GM19467 (cell line): ENCODE measurements around the gene ALS2.

Source experiments
- ATAC-seq: cut with Tn5 transposase; IDR thresholded peaks from one replicate; pipeline ENCODE4 v1.9.1; 2021; ENCODE audit warnings: mild to moderate bottlenecking, moderate library complexity; ENCODE audit not compliant: unreplicated experiment

ALS2 gene

DNA sequence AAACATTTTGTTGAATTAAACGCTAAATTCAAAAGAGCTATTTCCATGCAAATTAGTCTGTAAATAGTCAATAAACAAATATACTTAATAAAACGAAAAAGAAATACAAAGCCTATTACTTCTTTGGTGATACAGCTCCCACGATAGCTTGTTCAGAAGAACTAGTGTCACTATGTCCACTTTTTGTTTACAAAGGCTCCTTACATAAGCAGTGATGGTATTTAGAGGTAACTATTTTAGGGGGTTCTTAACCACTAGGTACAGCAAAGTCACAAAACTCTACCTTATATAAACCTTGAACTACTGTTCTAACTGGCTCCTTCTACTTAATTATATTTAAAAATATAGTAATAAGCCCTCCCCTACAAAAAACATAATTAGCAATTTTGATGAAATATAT lies 21.9 kb downstream of the ALS2 start:
- ATAC-seq = no peak

DNA sequence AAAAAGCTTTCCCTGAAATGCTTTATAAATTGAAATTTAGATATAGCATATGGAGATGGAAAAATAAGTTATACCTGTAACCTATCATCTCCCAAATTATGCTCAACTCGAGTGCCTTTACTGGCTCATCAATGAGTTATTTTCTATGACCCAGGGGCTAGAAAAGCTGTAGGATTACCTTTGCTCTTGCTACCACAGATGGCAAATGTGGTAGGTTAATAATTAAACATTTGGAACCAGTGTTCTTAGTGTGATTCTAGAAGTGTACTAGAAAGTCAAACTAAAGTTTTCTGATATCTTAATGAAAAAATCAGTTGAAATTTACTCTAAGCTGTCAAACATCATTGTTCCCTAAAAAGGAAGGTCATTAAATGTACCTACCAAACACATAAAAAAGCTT lies 22.5 kb downstream of the ALS2 start:
- ATAC-seq = no peak

DNA sequence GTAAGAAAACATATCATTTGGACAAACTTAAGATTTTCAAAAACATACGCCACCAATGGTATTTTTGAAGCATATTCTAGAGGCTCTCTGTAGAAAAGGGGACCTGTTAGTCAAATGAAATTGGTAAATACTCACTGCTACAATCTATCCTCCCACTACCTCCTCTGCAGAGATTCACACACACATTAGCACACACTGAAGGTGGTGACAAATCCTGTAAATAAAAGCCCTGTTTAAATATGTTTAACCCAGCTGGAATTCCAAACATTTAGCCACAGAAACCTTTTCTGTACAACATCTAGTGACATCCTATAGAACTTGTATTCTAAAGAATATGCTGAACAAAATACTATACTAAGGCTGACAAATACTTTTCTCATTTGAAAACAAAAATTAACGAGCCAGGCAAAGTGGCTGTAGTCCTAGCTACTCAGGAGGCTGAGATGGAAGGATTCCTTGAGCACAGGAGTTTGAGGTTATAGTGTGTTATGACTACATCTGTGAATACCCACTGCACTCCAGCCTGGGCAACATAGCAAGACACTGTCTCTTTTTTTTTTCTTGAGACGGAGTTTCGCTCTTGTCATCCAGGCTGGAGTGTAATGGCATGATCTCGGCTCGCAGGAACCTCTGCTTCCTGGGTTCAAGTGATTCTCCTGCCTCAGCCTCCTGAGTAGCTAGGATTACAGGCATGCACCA lies 25.9 kb downstream of the ALS2 start:
- no peak for ATAC-seq

DNA sequence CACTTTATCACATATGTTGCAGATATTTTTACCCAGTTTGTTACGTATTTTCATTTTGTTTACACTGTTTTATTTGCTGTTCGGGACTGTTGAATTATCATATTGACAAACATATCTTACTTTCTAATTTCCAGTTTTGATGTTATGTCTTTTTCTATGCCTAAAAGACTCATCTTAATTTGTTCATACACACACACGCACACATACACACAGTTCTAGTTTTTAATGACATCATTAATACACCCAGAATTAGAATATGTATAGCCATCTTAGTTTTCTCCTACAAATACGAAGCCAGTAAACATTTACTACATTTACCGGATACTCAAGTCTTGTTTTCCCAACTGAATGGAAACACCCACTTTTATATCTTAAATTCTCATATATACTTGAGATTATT lies 29.2 kb downstream of the ALS2 start:
- no peak for ATAC-seq

DNA sequence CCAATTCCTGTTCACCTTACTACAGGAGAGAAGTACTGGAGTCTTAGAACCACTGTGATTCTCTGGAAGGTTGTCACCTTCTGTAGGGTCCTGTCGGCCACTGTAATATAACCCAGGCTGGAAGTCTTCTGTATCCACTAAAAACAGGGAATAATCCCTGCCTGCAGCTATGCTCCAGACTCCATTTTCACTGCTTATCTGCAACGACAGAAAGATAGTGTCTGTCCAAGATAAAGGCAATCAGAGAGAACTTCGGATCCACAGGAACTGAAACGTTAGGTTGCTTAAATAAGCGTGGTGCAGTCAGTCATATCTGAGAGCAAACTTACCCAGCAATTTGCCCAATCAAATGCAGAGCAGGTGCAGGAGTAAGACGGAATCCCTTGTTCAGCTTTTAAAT lies 34.2 kb downstream of the ALS2 start:
- no peak for ATAC-seq

DNA sequence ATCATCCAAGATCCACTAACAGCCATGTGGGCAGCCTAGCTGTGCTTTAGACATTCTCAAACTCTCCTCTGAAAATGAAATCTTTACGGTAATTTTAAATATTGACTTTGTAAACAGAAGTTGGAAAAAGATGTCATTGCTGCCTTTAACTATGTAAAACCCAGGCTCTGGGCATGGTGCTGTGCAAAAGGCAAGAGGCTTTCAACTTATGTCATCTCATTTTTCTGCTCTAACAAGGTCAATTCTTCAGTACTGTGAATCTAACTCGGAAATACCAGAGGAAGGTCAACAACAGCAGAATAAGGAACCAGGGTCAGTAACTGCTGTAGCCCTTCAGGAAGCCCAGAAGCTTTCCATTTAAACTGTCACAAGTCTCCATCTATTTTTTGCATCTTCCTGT lies 45.2 kb downstream of the ALS2 start:
- ATAC-seq = no peak

DNA sequence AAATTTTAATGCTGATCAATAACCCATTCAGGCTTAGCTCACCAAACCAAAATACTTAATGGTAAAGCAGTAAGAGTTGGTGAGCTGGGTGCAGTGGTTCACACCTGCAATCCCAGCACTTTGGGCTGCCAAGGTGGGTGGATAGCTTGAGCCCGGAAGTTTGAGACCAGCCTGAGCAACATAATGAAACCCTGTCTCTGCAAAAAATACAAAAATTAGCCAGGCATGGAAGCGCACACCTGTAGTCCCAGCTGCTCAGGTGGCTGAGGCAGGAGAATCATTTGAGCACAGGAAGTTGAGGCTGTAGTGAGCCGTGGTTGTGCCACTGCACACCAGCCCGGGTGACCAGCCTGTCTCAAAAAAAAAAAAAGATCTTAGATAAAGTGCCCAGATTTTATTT lies 46.6 kb downstream of the ALS2 start:
- ATAC-seq = no peak

DNA sequence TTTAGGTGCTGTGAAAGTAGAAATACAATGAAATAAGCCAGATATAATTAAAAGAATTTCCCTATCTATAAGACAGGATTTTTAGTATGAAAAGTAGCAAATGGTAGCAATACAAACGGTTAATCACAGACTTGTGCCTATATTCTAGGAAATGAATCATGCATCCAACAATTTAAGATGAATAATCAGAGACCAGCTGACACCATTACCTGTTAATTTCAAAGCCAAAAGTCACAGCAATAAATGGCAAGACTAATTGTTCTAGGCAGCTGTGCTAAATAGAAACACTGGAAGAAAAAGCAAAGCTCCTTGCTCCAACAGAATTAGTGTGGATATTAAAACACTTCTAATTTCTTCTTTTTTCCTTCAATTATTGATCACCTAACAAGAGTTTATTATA lies 47.2 kb downstream of the ALS2 start:
- no peak for ATAC-seq

DNA sequence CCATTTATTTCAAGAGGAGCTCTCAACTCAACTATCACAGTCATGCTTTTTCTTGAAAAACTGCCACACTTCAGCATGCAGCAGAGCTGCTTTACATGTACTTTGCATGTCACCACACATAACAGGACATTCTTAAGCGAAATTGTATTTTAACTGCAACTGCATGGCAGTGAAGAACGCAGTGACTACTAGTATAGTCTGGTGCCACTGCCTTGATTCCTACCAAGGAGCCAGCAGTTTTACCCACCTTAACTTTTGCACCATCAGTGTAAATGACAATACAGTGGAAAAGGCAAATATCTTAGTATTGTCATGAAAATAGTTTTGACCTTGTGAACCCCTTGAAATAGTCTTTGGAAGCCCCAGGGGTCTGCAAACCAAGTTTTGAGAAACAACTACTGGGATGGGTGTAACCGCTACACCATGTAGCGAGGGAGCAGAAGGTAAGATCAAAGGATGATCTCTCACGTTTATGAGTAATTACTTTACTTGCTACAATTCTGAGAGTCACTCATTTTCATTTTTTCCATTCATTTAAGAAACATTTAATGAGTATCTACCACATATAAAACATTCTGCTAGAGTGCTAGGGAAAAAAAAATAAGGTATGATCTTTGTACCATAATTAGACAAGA lies 50.0 kb downstream of the ALS2 start:
- no peak for ATAC-seq

DNA sequence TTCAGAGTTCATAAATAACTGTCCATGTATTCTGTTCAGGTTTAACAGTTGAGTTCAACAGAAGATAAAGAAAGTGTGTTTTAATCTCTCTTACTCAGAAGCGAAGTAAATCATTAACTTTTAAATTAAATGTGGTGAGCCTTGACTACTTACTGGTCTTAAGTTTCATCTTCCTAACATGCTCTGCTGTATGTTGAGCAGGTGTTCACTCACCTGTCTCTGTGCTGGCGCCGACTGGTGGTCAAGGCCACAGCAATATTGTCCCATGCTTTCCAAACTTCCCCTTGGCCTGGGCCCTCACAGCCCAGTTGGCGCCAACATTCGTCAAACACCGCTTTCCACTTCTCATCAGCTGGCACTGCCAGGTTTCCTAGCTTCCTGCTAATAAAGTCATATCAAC lies 65.3 kb downstream of the ALS2 start:
- ATAC-seq = no peak

DNA sequence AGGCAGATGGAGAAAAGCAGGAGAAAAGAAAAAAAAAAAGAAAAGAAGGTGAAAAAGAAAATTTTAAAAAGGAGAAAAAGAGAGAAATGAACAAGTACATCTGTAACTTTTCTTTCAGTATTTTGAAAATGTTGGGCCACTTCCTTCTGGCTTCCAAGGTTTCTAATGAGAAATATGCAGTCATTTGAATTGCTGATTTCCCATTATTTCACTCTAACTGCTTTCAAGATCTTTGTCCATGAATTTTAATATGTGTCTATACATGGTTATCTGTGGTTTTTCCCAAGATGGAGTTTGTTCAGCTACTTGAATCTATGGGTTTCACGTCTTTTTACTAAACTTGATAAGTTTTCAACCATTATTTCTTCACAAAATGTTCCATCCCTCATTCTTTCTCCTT lies 68.0 kb downstream of the ALS2 start:
- ATAC-seq = no peak

DNA sequence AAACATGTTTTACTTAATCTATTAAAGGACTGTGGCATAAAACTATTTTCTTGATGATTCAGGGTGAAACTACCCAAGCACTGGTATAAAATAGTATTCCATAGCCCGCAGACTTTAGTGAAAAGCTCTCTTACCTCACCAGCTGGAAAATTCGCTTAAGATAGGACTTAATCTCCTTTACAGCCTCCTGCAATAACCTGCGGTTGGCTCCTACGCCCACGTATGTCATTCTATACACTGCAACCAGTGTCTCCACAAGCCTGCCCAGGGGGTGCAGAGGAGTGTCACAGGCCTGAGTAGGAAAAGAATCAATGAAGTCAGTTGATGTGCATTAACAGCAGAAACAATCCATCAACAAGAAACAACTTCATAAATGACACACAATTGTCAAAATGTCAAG lies 71.0 kb downstream of the ALS2 start:
- no peak for ATAC-seq

DNA sequence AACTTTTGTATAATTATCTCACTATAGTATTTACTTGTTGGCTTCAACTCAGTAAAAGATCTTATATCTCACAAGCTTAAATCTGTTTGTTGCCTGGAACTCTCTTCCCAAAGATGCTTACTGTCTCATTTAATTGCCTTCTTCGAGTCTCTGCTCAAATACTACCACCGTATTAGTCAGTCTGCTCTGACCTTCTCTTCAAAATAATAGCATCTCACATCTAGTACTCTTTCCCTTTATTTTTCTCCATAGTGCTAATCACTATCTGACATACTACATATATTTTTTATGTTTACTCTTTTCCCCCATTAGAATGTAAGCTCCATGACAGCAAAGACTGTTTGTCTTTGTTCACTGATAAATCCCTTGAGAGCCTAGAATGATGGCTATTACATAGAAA lies 71.7 kb downstream of the ALS2 start:
- ATAC-seq = no peak

DNA sequence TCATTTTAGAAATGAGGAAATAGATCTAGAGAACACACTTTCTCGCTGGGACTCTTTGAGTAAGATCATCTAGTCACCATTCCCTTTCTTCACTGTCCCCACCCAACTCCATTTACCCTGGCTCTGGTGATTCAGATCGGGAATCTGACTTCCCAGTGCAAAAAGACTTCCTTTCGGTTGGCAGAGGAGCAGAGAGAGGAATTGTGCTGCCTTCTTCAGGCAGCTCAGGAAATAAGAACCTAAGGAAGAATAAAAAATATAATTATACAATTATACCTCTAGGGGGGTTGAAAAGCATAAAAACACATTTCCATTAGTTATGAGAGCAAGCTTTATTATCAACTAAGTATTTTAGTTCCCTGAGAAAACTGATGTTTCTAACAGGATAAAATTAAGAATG lies 73.0 kb downstream of the ALS2 start:
- no peak for ATAC-seq

DNA sequence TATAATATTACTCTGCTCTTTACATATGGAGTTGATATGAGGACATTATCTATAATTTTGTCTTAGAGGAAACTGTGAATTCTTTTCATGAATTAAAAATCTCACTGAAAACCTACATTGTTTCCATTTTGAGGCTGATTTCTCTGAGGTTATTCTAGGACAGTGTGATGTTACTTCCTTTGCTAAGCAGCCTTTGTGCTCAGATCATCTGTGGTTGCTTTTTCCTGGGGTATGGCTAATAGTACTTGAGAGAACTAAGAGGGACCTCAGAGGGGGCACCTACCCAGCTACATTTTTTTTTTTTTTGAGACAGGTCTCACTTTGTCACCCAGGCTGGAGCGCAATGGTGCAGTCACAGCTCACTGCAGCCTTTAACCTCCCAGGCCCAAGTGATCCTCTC lies 73.6 kb downstream of the ALS2 start:
- no peak for ATAC-seq

DNA sequence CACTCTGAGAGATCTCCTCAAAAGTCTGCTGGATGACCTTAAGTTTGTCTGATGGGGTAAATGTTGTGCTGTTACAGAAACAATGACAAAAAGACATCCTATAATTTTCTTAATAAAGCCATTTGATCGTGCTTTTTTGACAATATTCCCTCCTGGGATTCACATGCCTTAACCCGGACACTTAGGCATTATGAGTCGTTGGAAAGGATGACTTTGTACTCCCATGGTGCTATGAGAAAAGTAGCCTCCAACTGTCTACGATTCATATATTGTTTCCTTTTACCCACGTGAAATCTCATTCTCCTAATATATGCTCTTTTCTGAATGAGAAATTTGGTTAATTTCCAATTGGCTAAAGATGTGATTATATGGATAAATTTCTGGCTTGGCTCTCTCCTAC lies 76.2 kb downstream of the ALS2 start:
- no peak for ATAC-seq

DNA sequence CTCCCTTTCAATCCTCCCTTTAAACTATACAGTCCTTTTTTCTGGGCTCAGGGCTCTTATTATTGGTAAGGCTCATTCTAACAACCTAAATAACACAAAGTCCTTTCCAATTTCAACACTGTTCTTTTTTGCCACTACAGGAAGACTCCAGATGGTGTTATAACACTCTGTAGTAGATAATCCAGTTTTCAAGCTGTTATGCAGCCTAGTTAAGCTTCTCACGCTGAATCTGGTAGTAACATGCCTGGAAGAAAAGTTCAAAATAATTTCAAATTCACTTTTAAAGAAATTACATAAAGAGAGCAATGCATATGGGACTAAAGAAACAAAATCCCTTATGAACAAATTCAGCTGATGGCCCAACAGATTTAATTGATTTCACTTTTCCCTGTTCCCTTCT lies 79.1 kb downstream of the ALS2 start:
- no peak for ATAC-seq

DNA sequence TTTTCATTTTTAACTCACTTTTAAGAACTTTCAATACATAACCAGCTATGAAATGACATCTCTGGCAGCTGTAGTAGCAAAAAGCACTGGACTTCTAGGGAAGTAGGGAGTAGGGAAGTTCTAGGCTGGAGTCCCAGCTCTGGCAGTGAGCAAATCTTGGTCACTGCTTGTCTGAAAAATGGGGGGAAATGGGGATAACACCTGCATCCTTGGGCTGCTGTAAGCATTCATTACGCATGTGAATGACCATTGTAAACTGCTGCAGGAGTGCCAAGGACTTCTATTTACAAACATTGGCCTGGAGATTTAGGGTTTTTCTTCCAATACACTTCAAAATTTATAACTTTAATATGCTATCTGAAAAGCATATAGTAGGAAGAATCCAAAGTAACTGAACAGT lies 81.3 kb downstream of the ALS2 start:
- no peak for ATAC-seq

DNA sequence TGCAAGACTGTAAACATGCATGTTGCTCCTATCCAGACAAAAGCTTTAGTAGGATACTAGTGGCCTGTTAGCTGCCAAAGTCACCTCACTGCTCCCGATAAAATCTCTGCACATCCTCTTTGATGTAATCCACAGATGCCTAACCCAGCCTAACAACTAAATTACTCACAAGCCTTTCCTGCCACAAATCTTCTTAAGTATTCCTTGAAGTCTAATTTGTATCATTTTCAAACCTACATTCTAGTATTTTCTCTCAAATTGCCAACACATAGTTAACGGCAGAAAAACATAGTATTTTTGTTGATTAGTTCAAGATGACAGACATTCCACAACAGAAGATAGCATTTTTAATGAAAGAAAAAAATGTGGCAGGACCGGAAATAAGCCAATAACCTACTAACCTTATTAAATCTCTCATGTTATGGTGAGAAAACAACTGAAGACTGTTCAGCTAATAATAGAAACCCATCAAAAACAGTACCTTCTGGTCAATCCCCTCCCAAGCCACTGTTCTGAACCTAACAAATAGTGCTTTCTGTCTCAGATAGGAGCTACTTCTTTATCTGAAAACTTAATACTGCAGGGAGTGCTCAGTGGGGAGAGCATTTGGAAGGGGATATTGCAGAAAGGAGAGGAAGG lies 82.0 kb downstream of the ALS2 start, which contains the start of gene MPP4:
TSS of gene MPP4 (minus strand) at position 57 of the 639 bp plus-strand sequence. CDS start 4,690 bp downstream, outside the sequence.
- ATAC-seq = no peak

DNA sequence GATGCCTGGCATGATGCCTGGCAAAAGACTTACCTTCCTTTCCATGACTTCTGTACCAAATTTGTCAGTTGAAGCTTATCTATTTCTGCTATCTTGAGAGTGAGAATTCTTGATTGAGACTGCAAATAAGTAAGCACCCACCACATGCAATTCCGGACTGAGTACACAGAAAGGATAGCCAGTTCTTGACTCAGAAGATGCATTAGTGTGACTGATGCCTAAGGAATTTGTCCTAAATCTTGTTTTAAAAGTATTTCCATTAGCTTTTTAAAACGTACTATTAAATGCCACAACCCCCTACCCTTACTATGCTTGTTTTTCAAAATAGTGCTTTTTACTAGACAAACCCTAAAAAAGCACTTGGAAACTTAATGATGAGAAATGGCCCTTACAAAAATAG lies 82.8 kb downstream of the ALS2 start:
- no peak for ATAC-seq

DNA sequence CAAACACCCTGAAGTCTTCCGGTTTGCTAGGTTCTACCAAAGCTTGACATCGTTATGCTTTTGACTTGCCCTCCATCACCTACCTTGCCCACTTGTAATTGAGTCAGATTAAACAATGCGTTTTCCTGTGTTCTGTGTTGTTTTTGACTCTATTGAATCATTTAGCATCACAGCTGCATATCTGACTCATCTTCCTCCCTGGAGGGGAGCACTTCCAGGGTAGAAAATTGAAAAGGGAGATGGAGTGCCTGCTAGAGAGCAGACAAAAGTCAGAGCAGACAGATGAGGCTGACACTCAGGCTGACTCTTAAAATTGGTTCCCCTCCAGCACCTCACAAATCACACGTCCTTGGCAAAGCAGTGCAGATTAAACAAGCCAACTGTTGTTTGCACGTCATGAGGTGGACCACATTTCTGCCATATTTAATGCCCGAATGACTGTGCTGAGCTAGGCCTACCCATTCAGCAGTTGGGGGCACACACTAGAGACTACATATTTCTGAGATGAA lies 84.5 kb downstream of the ALS2 start:
- no peak for ATAC-seq

DNA sequence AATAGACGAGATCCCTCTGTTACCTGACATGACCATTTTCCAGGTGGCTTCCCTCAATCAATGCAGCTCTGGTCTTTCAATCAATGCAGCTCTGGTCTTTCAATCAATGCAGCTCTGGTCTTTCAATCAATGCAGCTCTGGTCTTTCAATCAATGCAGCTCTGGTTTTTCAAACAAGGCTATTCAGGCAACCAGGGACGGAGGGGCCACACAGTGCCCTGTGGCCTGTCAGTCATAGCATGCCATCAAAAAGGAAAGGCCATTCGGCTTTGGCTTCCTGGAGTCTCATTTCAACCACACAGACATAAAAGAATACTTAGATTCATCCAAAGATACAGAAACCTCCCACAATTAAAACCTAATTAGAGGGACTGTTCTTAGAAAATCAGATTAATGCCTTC lies 95.6 kb downstream of the ALS2 start:
- no peak for ATAC-seq
